Panc1 (cell line): ENCODE results near the gene CGNL1. TPM values are rescaled to one million over a fixed set of nuclear protein-coding genes. Genes with fewer than 3 reads are reported as not detected.

Source experiments
- ATAC-seq: fragments of 200-7000 bp; cut with Tn5 transposase; 2 replicates; pipeline ENCODE4 v1.9.1; 2020; ENCODE audit warnings: mild to moderate bottlenecking, moderate library complexity
- BruUV-seq: library from RNA; stranded (reverse); fragments of 400-500 nt; replicated peaks from 2 replicates; lab custom pipeline; 2021; lab: Mats Ljungman, UMichigan
- CTCF ChIA-PET: fragments of 300-600 bp; sonication (Branson Sonifier 250); formaldehyde crosslinking; loops from one replicate; lab custom pipeline; 2022; ENCODE audit warnings: antibody characterized with exemption; lab: Charles Lee
- POLR2A ChIA-PET: fragments of 300-600 bp; sonication (Branson Sonifier 250); formaldehyde crosslinking; loops from one replicate; lab custom pipeline; 2022; ENCODE audit warnings: antibody characterized with exemption; lab: Charles Lee
- DNase-seq: peaks from one replicate; pipeline ENCODE4 v3.0.0-alpha.2; 2010; ENCODE audit warnings: low read depth, low spot score
- H3K27ac ChIP-seq: 2 replicates; pipeline ENCODE4 v1.5.1; 2011; ENCODE audit warnings: mild to moderate bottlenecking, low read length, inconsistent platforms
- H3K27me3 ChIP-seq: fragments of 200-500 bp; sonication (Bioruptor generic); 2 replicates; pipeline ENCODE4 v1.6.0; 2014; ENCODE audit warnings: low read length, inconsistent platforms; ENCODE audit not compliant: control insufficient read depth, insufficient read depth
- H3K36me3 ChIP-seq: fragments of 200-500 bp; sonication (Bioruptor generic); 2 replicates; pipeline ENCODE4 v1.5.1; 2014; ENCODE audit warnings: inconsistent platforms, mild to moderate bottlenecking, low read length, moderate library complexity; ENCODE audit not compliant: control insufficient read depth, insufficient read depth
- H3K4me1 ChIP-seq: 2 replicates; pipeline ENCODE4 v1.5.1; 2011; ENCODE audit warnings: inconsistent platforms, mild to moderate bottlenecking, low read length, moderate library complexity; ENCODE audit not compliant: control insufficient read depth, insufficient read depth
- H3K4me3 ChIP-seq, 2 experiments: 2 replicates each; pipeline ENCODE4 v1.5.1; 2011 to 2012; ENCODE audit warnings: low read depth in 2 of 2, low read length in 2 of 2, mild to moderate bottlenecking in 2 of 2, inconsistent platforms in 1 of 2, moderate library complexity in 1 of 2
- H3K9me3 ChIP-seq: fragments of 200-500 bp; sonication (Bioruptor generic); 2 replicates; pipeline ENCODE4 v1.5.1; 2014; ENCODE audit warnings: low read depth, mild to moderate bottlenecking, inconsistent platforms, low read length, moderate library complexity; ENCODE audit not compliant: control insufficient read depth, insufficient read depth
- CTCF ChIP-seq: fragments of 450-650 bp; IDR thresholded peaks from 2 replicates; pipeline ENCODE4 v1.5.1; 2017; ENCODE audit warnings: mild to moderate bottlenecking
- POLR2AphosphoS5 ChIP-seq: IDR thresholded peaks from 2 replicates; pipeline ENCODE4 v1.6.1; 2012; ENCODE audit warnings: mild to moderate bottlenecking, low read depth, low read length, moderate library complexity
- SIN3A ChIP-seq: IDR thresholded peaks from 2 replicates; pipeline ENCODE4 v1.6.1; 2012; ENCODE audit warnings: low read depth, mild to moderate bottlenecking, low read length, moderate library complexity, borderline replicate concordance; ENCODE audit not compliant: insufficient read depth
- TCF7L2 ChIP-seq: IDR thresholded peaks from 2 replicates; pipeline ENCODE4 v1.6.1; 2011; ENCODE audit warnings: mild to moderate bottlenecking, low read depth, low read length, inconsistent platforms
- in situ Hi-C: cut with HindIII; loops from 2 replicates; pipeline ENCODE4 v1.10.0; 2016; ENCODE audit warnings: low sequenced_read_pairs, low pct_unique_long_range_greater_than_20kb
- intact Hi-C: fragments of 100-400 bp; cut with micrococcal nuclease; formaldehyde crosslinking; loops from one replicate; pipeline ENCODE4 v1.10.0; 2022; ENCODE audit not compliant: unreplicated experiment
- total RNA-seq: library from RNA; stranded (reverse); gene quantifications from one replicate; pipeline ENCODE4 v1.2.1, GENCODE V29; 2021; ENCODE audit not compliant: unreplicated experiment
- TF ChIP-seq, protein P1 (sequence below), 2 experiments: IDR thresholded peaks; 2 replicates each; pipeline ENCODE4 v1.6.1; 2011 to 2012; ENCODE audit warnings: low read depth in 2 of 2, control low read depth in 1 of 2, low read length in 1 of 2, mild to moderate bottlenecking in 1 of 2, moderate library complexity in 1 of 2; ENCODE audit not compliant: insufficient read depth in 1 of 2

Gene CGNL1
- total RNA-seq, 1 experiment from 2014 or later: 3.5 TPM

- no peak for DNase-seq
- intact Hi-C loops: no loop called here
- Histone ChIP-seq H3K4me3 (no peak overlapping the region), H3K27ac (no peak overlapping the region), H3K27me3 (no peaks in the 10 kb centered on the region), H3K9me3 (no peaks in the 10 kb centered on the region), H3K4me1 (no peaks in the 10 kb centered on the region), H3K36me3 (no peaks in the 10 kb centered on the region)
- in situ Hi-C loops: no loop called here
- ChIA-PET CTCF (no interaction called here), POLR2A (no interaction called here)
- TF ChIP-seq TCF7L2 (no peak), POLR2AphosphoS5 (no peak), SIN3A (no peak), CTCF (no peak; the same call in 1 of the 2 replicates)
- TF ChIP-seq, protein P1, sequence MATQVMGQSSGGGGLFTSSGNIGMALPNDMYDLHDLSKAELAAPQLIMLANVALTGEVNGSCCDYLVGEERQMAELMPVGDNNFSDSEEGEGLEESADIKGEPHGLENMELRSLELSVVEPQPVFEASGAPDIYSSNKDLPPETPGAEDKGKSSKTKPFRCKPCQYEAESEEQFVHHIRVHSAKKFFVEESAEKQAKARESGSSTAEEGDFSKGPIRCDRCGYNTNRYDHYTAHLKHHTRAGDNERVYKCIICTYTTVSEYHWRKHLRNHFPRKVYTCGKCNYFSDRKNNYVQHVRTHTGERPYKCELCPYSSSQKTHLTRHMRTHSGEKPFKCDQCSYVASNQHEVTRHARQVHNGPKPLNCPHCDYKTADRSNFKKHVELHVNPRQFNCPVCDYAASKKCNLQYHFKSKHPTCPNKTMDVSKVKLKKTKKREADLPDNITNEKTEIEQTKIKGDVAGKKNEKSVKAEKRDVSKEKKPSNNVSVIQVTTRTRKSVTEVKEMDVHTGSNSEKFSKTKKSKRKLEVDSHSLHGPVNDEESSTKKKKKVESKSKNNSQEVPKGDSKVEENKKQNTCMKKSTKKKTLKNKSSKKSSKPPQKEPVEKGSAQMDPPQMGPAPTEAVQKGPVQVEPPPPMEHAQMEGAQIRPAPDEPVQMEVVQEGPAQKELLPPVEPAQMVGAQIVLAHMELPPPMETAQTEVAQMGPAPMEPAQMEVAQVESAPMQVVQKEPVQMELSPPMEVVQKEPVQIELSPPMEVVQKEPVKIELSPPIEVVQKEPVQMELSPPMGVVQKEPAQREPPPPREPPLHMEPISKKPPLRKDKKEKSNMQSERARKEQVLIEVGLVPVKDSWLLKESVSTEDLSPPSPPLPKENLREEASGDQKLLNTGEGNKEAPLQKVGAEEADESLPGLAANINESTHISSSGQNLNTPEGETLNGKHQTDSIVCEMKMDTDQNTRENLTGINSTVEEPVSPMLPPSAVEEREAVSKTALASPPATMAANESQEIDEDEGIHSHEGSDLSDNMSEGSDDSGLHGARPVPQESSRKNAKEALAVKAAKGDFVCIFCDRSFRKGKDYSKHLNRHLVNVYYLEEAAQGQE (IDR thresholded peaks at IDR 0.05; ENCODE audit: insufficient read depth in 1 of 2, low read depth in 2 of 2, low read length in 1 of 2): no peak
- no peak for ATAC-seq
- BruUV-seq: no TSS peak
These were observed 11.9 kb upstream of the CGNL1 start for GRCh38 chr15:57364282-57365007.

DNA sequence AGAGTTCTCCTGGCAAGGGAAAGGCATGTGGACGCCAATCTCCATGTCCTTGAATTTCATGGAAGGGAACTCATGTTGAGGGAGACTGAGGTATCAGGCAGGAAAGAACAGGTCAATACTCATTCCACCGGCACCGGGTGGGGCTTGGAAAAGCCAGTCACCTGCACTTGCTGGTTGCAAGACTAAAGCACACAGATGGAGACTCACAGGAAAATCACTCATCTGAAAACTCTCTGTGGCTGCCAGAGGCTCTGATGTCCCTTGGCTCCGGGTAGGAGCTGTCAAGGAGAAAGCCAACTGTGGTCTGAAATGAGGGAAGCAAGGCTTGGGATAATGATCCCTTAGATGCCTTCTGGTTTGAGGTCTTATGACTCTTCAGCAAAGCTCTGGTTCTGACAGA lies 8.7 kb upstream of the CGNL1 start:
- intact Hi-C loops (no loop called here), in situ Hi-C loops (no loop called here)
- POLR2A ChIA-PET: no interaction called here
- CTCF ChIA-PET: no interaction called here
- DNase-seq (no peak), ATAC-seq (no peak)
- BruUV-seq: no TSS peak
- H3K9me3 ChIP-seq: no peaks in the 10 kb centered on the region
- no peaks in the 10 kb centered on the region for H3K4me1 ChIP-seq
- no peaks in the 10 kb centered on the region for H3K27me3 ChIP-seq
- H3K4me3 ChIP-seq: no peak overlapping the region
- TF ChIP-seq, protein P1 (IDR thresholded peaks at IDR 0.05; ENCODE audit: insufficient read depth in 1 of 2, low read depth in 2 of 2, low read length in 1 of 2): no peak
- TF ChIP-seq SIN3A (no peak), POLR2AphosphoS5 (no peak), TCF7L2 (no peak), CTCF (no peak)
- H3K36me3 ChIP-seq: no peaks in the 10 kb centered on the region
- H3K27ac ChIP-seq: no peak overlapping the region
